Ascending aorta (tissue), 2 donors: ENCODE data around the gene EPHB6. TPM values are rescaled to one million over a fixed set of nuclear protein-coding genes. Genes with fewer than 3 reads are reported as not detected.
A peak's percentile ranks its signal among the peaks of the same experiment; 100 is the strongest.

ENCODE experiments used
- DNase-seq, 2 donors: peaks; one replicate each; pipeline ENCODE4 v3.0.0-alpha.2; 2019; ENCODE audit warnings: low spot score in 2 of 2
- H3K27ac ChIP-seq, 2 donors: fragments of 200-600 bp; sonication (generic); one replicate each; pipeline ENCODE4 v1.5.1; 2016 to 2017; ENCODE audit warnings: mild to moderate bottlenecking in 1 of 2
- H3K27me3 ChIP-seq: fragments of 200-600 bp; sonication (generic); one replicate; pipeline ENCODE4 v1.5.1; 2017
- H3K36me3 ChIP-seq, 2 donors: fragments of 200-600 bp; sonication (generic); one replicate each; pipeline ENCODE4 v1.5.1; 2016
- H3K4me1 ChIP-seq, 2 donors: fragments of 200-600 bp; sonication (generic); one replicate each; pipeline ENCODE4 v1.5.1; 2016 to 2017; ENCODE audit warnings: mild to moderate bottlenecking in 1 of 2
- H3K4me3 ChIP-seq, 2 donors: fragments of 200-600 bp; sonication (generic); one replicate each; pipeline ENCODE4 v1.5.1; 2016 to 2017; ENCODE audit warnings: mild to moderate bottlenecking in 1 of 2
- H3K9me3 ChIP-seq, 2 donors: fragments of 200-600 bp; sonication (generic); one replicate each; pipeline ENCODE4 v1.5.1; 2016
- intact Hi-C: fragments of 100-400 bp; cut with DNase I; formaldehyde crosslinking; loops from one replicate; pipeline ENCODE4 v1.15.1; 2023
- total RNA-seq: library from RNA; depleted of rRNA; stranded (reverse); fragments of >200 nt; gene quantifications from one replicate; pipeline ENCODE4 v1.1.0, GENCODE V29; 2016
- TF ChIP-seq, protein P1 (sequence below), 3 experiments: fragments of 200-600 bp in 2 of 3; fragments of 450-650 bp in 1 of 3; sonication (generic) in 2 of 3; IDR thresholded peaks; one replicate each; pipeline ENCODE4 v1.5.1; 2016 to 2019; ENCODE audit warnings: antibody characterized with exemption in 3 of 3, mild to moderate bottlenecking in 1 of 3, moderate library complexity in 1 of 3

The EPHB6 gene, protein sequence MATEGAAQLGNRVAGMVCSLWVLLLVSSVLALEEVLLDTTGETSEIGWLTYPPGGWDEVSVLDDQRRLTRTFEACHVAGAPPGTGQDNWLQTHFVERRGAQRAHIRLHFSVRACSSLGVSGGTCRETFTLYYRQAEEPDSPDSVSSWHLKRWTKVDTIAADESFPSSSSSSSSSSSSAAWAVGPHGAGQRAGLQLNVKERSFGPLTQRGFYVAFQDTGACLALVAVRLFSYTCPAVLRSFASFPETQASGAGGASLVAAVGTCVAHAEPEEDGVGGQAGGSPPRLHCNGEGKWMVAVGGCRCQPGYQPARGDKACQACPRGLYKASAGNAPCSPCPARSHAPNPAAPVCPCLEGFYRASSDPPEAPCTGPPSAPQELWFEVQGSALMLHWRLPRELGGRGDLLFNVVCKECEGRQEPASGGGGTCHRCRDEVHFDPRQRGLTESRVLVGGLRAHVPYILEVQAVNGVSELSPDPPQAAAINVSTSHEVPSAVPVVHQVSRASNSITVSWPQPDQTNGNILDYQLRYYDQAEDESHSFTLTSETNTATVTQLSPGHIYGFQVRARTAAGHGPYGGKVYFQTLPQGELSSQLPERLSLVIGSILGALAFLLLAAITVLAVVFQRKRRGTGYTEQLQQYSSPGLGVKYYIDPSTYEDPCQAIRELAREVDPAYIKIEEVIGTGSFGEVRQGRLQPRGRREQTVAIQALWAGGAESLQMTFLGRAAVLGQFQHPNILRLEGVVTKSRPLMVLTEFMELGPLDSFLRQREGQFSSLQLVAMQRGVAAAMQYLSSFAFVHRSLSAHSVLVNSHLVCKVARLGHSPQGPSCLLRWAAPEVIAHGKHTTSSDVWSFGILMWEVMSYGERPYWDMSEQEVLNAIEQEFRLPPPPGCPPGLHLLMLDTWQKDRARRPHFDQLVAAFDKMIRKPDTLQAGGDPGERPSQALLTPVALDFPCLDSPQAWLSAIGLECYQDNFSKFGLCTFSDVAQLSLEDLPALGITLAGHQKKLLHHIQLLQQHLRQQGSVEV
- 13.1 TPM for total RNA-seq

DNA sequence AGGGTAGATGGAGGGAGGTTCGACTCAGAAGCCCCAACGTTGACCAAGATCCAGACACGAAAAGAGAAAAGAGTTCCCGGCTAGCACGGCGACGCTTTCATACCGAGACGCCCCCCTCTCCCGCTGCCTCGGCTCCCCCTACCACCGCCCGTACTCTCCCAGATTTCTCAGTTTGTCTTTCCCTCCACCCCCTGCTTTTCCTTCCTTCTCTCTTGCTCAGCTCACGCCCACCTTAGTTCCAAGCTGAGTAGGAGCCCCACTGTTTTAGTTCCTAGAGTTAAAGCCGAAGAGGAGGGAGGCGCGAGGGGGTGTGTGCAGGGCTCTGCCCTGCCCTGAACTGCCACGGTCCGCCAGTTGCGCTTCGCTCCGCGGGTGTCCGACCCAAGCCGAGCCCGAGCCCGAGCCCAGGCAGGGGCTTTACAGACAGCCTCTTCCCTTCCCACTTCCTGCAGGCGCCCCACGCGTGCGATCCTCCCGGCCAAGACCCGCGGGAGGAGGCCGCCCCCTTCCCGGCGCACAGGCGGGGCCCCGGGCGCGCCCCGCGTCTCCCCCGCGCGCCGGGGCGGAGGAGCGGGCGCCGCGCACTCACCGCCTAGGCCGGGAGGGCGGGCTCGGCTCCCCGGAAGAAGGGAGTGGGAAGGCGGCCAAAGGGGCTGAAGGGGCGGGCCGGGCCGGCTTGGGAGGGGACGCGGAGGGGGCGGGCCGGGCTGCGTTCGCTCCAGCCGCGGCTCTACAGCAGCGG is at the start of gene EPHB6:
EPHB6 (plus strand) TSS at position 705 of the 742 bp plus-strand sequence. CDS start 8,152 bp downstream, outside the sequence.
- peak within 1 kb of the TSS; percentile 42 to 80 for H3K27ac ChIP-seq
- peak in 1 of 2 donors; percentile 89 for DNase-seq

DNA sequence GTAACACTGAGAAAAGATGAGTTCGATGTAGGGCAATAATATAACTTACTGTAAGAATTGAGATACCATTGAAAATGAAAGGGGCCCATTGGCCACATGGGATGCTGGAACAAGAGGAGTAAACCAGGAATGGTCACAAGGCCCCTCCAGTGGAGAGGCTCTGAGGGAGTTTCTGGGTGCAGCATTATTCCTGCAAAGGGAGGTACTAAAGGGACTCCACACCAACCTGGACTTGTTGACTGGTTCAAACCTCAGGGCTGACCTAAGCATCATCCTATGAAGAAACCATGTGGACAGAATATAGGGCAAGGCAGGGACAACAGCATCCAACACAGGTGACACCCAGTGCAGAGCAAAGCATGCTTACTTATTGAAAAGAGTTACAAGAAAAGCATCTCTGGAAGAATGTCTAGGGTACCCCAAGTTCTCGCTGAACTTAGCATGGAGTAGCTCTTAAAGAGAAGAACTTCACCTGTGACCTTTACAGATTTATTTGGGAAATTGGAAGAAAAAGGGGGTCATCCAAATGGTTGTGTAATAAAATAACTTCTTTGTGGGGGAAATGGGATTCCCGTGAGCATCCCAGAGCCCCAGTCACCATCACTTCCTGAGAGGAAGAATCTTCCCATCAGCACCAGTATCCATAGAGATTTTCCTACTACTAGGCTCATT is 49.4 kb upstream of the EPHB6 start:
- intact Hi-C loops = no loop called here
- TF ChIP-seq, protein P1, sequence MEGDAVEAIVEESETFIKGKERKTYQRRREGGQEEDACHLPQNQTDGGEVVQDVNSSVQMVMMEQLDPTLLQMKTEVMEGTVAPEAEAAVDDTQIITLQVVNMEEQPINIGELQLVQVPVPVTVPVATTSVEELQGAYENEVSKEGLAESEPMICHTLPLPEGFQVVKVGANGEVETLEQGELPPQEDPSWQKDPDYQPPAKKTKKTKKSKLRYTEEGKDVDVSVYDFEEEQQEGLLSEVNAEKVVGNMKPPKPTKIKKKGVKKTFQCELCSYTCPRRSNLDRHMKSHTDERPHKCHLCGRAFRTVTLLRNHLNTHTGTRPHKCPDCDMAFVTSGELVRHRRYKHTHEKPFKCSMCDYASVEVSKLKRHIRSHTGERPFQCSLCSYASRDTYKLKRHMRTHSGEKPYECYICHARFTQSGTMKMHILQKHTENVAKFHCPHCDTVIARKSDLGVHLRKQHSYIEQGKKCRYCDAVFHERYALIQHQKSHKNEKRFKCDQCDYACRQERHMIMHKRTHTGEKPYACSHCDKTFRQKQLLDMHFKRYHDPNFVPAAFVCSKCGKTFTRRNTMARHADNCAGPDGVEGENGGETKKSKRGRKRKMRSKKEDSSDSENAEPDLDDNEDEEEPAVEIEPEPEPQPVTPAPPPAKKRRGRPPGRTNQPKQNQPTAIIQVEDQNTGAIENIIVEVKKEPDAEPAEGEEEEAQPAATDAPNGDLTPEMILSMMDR (IDR thresholded peaks at IDR 0.05) = no peak
- Histone ChIP-seq H3K36me3 (no peaks in the 10 kb centered on the region), H3K4me1 (no peaks in the 10 kb centered on the region), H3K27ac (no peak overlapping the region), H3K9me3 (no peaks in the 10 kb centered on the region), H3K4me3 (no peak overlapping the region), H3K27me3 (no peaks in the 10 kb centered on the region)
- no peak for DNase-seq

More for the DNA sequence above, at the start of gene EPHB6:
- Histone ChIP-seq H3K36me3 (no peaks in the 10 kb centered on the region), H3K4me1 (peaks cover 0 to 8% of the 10 kb centered on the region in 2 donors), H3K9me3 (no peaks in the 10 kb centered on the region), H3K4me3 (peak within 1 kb of the TSS; percentile 77 to 78), H3K27me3 (no peaks in the 10 kb centered on the region)
- intact Hi-C loops = loop anchor here (1.0 to 10.0 kb wide), 4 partner anchors 12 to 530 kb away; partner anchors contain the start of gene ZYX
- TF ChIP-seq, protein P1 (IDR thresholded peaks at IDR 0.05) = no peak

DNA sequence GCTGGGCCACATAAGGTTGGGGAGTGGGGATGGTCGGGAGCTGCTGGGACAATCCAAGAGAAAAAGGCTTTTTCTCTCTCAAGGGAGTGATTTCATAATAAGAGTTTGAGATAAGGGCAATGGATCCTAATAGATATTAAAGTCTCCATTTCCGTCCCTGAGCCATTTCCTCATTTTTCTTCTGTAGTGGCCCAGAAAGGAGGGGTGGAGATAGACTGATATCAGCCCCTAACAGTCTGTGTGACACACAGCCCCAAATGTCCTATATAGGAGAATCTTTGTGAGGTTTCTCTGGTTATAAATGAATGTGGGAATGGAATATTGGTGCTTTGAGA is 48.9 kb upstream of the EPHB6 start:
- no peaks in the 10 kb centered on the region for H3K27me3 ChIP-seq
- H3K36me3 ChIP-seq = no peaks in the 10 kb centered on the region
- no peaks in the 10 kb centered on the region for H3K9me3 ChIP-seq
- intact Hi-C loops = no loop called here
- no peak overlapping the region for H3K27ac ChIP-seq
- TF ChIP-seq, protein P1 (IDR thresholded peaks at IDR 0.05) = no peak
- H3K4me3 ChIP-seq = no peak overlapping the region
- DNase-seq = no peak
- no peaks in the 10 kb centered on the region for H3K4me1 ChIP-seq

DNA sequence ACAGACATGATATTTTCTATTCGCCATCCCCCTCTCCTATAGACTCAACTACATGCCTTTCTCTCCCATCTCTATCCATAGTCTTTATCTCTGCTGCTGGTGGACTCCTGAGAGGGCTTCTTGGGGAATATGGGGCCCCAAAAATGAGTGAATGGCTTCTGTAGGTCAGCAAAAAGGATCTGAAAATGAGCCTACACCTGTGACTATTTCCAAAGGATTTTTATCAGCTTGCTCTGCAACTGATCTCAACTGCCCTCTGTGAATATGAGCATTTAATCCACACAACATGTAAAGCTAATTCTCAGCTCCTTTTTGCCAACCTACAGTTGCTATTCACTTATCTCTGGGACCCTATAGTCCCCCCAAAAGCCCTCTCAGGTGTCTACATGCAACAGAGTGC is 47.9 kb upstream of the EPHB6 start:
- intact Hi-C loops = no loop called here
- H3K4me3 ChIP-seq = no peak overlapping the region
- no peak for DNase-seq
- no peaks in the 10 kb centered on the region for H3K4me1 ChIP-seq
- no peaks in the 10 kb centered on the region for H3K36me3 ChIP-seq
- no peaks in the 10 kb centered on the region for H3K9me3 ChIP-seq
- no peaks in the 10 kb centered on the region for H3K27me3 ChIP-seq
- TF ChIP-seq, protein P1 (IDR thresholded peaks at IDR 0.05) = no peak
- no peak overlapping the region for H3K27ac ChIP-seq
